HL-60 (cell line): Measurements from ENCODE around the gene GLB1L.

Experiments used
- GABPA ChIP-seq: IDR thresholded peaks from 2 replicates; pipeline ENCODE4 v1.6.1; 2012; ENCODE audit warnings: low read depth
- POLR2AphosphoS5 ChIP-seq: IDR thresholded peaks from 2 replicates; pipeline ENCODE4 v1.6.1; 2012; ENCODE audit warnings: low read depth
- TF ChIP-seq, protein P1 (sequence below): IDR thresholded peaks from one replicate; pipeline ENCODE4 v1.5.1; 2011; ENCODE audit warnings: low read length, control low read depth, inconsistent platforms; ENCODE audit not compliant: insufficient read depth

DNA sequence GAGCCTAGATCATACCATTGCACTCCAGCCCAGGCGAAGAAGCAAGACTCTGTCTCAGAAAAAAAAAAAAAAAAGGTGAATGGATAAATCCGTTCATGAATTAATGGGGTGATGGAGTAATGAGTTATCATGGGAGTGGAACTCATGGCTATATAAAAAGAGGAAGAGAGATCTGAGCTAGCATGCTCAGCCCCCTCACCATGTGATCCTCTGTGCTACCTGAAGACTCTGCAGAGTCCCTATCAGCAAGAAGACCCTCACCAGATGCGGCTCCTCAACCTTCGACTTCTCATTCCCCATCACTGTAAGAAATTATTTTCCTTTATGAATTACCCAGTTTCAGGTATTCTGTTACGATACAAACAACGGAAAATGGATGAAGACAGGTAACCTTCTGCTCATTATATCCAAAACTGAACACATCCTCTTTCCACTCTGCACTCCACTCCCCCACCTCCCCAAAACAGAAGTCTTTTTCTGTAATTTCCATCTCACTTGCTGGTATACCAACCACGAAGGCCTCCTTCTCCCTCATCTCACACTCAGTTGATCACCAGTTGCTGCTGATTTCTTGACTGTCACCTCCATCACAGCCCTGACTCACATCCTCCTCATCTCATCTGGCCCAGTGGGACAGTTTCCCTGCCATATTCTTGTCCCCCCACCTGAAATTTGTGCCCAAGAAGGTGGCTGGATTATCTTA lies 58.3 kb downstream of the GLB1L start:
- TF ChIP-seq, protein P1, sequence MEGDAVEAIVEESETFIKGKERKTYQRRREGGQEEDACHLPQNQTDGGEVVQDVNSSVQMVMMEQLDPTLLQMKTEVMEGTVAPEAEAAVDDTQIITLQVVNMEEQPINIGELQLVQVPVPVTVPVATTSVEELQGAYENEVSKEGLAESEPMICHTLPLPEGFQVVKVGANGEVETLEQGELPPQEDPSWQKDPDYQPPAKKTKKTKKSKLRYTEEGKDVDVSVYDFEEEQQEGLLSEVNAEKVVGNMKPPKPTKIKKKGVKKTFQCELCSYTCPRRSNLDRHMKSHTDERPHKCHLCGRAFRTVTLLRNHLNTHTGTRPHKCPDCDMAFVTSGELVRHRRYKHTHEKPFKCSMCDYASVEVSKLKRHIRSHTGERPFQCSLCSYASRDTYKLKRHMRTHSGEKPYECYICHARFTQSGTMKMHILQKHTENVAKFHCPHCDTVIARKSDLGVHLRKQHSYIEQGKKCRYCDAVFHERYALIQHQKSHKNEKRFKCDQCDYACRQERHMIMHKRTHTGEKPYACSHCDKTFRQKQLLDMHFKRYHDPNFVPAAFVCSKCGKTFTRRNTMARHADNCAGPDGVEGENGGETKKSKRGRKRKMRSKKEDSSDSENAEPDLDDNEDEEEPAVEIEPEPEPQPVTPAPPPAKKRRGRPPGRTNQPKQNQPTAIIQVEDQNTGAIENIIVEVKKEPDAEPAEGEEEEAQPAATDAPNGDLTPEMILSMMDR: no peak
- TF ChIP-seq GABPA (no peak), POLR2AphosphoS5 (no peak)
